Colonic mucosa (tissue), 4 donors: ENCODE measurements around the gene RFX3. TPM values are rescaled to one million over a fixed set of nuclear protein-coding genes. Genes with fewer than 3 reads are reported as not detected.

ENCODE experiments used
- DNase-seq: peaks from one replicate; pipeline ENCODE4 v3.0.0-alpha.2; 2020
- H3K27ac ChIP-seq: fragments of 200-600 bp; one replicate; pipeline ENCODE4 v1.8.0; 2021
- H3K27me3 ChIP-seq: fragments of 200-600 bp; one replicate; pipeline ENCODE4 v1.8.0; 2021
- H3K36me3 ChIP-seq: fragments of 200-600 bp; one replicate; pipeline ENCODE4 v1.8.0; 2021
- H3K4me1 ChIP-seq: fragments of 200-600 bp; one replicate; pipeline ENCODE4 v1.8.0; 2021; ENCODE audit warnings: mild to moderate bottlenecking
- H3K4me3 ChIP-seq: fragments of 200-600 bp; one replicate; pipeline ENCODE4 v1.8.0; 2021
- H3K9ac ChIP-seq, 2 donors: one replicate each; pipeline ENCODE4 v1.7.0; 2013; ENCODE audit warnings: control low read depth in 2 of 2, low read depth in 2 of 2, low read length in 2 of 2
- H3K9me3 ChIP-seq: fragments of 200-600 bp; one replicate; pipeline ENCODE4 v1.8.0; 2021
- intact Hi-C: fragments of 100-400 bp; cut with DNase I; formaldehyde crosslinking; loops from one replicate; pipeline ENCODE4 v1.14.1; 2022
- total RNA-seq, 2 donors: library from RNA; stranded (reverse); fragmentation: NEBNext Ultra II Directional in 1 of 2; extraction: Animal tissue kit (Norgen Biotek cat#: 25700) in 1 of 2; gene quantifications; one replicate each; pipeline ENCODE4 v1.2.1, GENCODE V29; 2021
- TF ChIP-seq, protein P1 (sequence below): fragments of 200-600 bp; IDR thresholded peaks from one replicate; pipeline ENCODE4 v1.8.0; 2022; ENCODE audit warnings: antibody characterized with exemption, mild to moderate bottlenecking
- donor health status: healthy.
- donor health status: DM: no; HTN: no; CAD: no.
- donor health status: DM: no; HTN: no; CAD: no.

Gene RFX3
- total RNA-seq, 2 donors from 2014 or later: 9.8 to 12.1 TPM

DNA sequence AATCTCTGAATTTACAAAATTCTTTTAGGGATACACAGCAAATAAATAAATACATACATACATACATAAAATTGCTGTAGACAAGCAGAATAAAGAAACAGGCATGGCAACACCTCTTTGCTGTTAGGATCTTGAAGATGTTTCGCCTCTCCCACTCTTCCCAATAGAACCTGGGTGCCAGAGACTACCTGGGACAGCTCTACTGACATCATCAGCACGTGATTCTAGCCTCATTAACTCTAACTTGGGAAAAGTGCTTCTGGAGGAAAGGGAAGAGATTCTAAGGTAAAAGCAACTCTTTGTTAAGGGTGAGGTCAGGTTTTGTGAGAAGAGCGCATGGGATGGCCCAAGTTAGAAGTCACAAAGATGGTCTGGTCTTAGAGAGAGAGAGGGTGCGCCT, 339.1 kb downstream of the RFX3 start:
- intact Hi-C loops: no loop called here
- Histone ChIP-seq H3K9ac (no peak overlapping the region), H3K27ac (no peak overlapping the region), H3K36me3 (no peaks in the 10 kb centered on the region), H3K27me3 (no peaks in the 10 kb centered on the region), H3K4me3 (no peak overlapping the region), H3K9me3 (no peaks in the 10 kb centered on the region), H3K4me1 (no peaks in the 10 kb centered on the region)
- no peak for DNase-seq
- TF ChIP-seq, protein P1, sequence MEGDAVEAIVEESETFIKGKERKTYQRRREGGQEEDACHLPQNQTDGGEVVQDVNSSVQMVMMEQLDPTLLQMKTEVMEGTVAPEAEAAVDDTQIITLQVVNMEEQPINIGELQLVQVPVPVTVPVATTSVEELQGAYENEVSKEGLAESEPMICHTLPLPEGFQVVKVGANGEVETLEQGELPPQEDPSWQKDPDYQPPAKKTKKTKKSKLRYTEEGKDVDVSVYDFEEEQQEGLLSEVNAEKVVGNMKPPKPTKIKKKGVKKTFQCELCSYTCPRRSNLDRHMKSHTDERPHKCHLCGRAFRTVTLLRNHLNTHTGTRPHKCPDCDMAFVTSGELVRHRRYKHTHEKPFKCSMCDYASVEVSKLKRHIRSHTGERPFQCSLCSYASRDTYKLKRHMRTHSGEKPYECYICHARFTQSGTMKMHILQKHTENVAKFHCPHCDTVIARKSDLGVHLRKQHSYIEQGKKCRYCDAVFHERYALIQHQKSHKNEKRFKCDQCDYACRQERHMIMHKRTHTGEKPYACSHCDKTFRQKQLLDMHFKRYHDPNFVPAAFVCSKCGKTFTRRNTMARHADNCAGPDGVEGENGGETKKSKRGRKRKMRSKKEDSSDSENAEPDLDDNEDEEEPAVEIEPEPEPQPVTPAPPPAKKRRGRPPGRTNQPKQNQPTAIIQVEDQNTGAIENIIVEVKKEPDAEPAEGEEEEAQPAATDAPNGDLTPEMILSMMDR: no peak

DNA sequence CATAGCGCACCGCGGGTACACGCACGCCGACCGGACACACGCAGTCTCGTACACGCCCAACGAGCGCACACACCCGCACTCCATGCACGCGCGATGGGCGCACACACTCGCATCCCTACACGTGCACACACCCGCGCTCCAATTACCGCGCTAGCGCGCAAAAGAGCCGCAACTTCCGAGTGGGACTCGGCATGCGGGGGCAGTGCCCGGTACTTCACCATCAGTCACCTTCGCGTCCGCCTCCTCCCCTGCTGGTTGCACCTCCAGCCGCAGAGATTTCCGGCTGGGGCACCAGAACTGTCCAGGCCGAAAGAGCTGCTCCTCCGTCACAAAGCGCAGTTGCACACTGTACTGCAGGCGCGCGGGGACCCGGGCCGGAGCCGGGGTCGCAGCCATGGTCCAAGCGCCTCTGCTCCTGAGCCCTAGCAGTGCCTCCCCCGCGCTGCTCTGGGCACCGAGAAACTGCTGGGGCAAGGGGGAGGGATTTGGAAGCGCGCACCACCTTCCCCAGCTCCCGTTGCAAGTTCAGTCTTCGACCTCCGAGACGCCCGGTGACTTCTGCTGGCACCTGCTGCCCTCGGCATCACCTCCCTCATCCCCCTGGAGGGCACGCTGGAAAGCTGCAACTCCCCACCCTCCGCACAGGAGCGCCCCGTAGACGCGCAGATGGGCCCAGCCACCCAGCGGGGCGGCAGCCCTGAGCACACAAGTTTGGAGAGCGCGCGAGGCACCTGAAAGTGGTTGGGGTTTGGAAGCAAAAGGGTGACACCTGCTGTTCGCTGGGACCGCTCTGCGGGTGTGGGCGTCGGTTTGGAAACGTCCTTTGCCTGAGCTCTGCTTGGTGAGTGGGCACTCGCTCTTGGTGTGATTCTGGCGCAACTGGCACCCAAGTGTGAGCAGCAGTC, 344.5 kb downstream of the RFX3 start:
- Histone ChIP-seq H3K36me3 (no peaks in the 10 kb centered on the region), H3K9ac (no peak overlapping the region), H3K4me3 (peak overlapping the region; percentile 29), H3K27ac (no peak overlapping the region), H3K9me3 (no peaks in the 10 kb centered on the region), H3K27me3 (peaks cover 7% of the 10 kb centered on the region), H3K4me1 (no peaks in the 10 kb centered on the region)
- DNase-seq: peak; percentile 71
- intact Hi-C loops: loop anchor here (5.0 kb wide), 2 partner anchors 309 to 324 kb away; no protein-coding TSS in a partner anchor
- TF ChIP-seq, protein P1: peak; percentile 28

DNA sequence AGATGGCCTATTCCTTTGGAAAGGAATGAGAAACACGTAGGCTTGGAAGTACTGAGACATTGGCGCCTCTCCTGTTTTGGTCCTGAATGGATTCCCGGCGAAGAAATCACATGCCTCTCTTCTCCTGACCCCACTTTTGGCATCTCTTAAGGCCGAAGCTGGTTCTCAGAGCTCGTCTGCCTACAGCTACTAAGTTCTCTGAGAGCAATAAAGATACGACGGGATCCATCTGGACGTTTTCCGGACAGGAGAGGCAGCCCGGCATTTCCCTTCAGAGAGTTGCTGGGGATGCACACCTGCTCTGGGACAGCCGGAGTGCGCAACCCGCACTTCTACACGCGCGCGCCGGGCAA, 345.1 kb downstream of the RFX3 start:
- Histone ChIP-seq H3K4me1 (no peaks in the 10 kb centered on the region), H3K4me3 (peak overlapping the region; percentile 29), H3K27ac (no peak overlapping the region), H3K9me3 (no peaks in the 10 kb centered on the region), H3K9ac (no peak overlapping the region), H3K27me3 (peaks cover 7% of the 10 kb centered on the region), H3K36me3 (no peaks in the 10 kb centered on the region)
- intact Hi-C loops: loop anchor here (5.0 kb wide), 2 partner anchors 308 to 323 kb away; no protein-coding TSS in a partner anchor
- TF ChIP-seq, protein P1: no peak
- no peak for DNase-seq

DNA sequence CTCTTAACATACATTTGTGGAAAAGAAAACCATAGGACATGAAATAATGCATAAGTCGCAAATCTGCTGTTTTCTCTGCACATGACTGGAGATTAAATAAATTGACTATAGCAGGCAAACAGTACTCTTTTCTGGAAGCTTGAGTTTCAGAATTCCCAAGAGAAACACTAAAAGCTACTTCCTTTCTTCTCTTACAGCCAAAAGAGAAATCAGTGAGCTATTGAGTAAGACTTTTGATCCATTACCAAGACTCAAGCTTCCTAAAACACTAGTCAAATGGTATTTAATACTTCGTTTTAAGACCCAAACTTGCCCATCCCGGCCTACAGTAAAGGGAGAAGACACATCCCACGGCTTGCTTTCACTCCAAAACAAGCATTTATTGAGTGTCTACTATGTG, 346.1 kb downstream of the RFX3 start:
- intact Hi-C loops: loop anchor here (5.0 kb wide), 2 partner anchors 307 to 322 kb away; no protein-coding TSS in a partner anchor
- TF ChIP-seq, protein P1: no peak
- peaks cover 7% of the 10 kb centered on the region for H3K27me3 ChIP-seq
- H3K9me3 ChIP-seq: no peaks in the 10 kb centered on the region
- H3K9ac ChIP-seq: no peak overlapping the region
- H3K27ac ChIP-seq: no peak overlapping the region
- no peaks in the 10 kb centered on the region for H3K4me1 ChIP-seq
- DNase-seq: no peak
- no peak overlapping the region for H3K4me3 ChIP-seq
- no peaks in the 10 kb centered on the region for H3K36me3 ChIP-seq

DNA sequence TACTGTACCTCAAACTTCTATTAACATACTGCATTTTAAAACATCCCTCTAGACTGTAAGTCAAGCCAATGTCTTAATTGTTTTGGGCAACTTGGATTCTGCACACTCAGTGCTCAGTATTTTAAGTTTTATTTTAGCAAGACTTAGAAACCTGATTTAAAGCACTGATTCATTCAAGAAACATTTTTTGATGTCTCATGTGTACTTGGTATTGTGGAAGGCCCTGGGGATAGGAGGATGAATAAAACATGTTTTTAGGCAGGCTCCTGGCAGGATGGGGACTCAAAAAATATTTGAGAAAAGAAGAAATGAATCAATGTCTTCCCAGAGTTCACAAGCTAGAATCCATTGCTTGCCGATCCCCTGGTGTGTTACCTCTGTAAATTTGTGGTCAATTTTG, 347.9 kb downstream of the RFX3 start:
- Histone ChIP-seq H3K9me3 (no peaks in the 10 kb centered on the region), H3K4me3 (no peak overlapping the region), H3K27me3 (peaks cover 7% of the 10 kb centered on the region), H3K27ac (no peak overlapping the region), H3K36me3 (no peaks in the 10 kb centered on the region), H3K9ac (no peak overlapping the region), H3K4me1 (no peaks in the 10 kb centered on the region)
- intact Hi-C loops: no loop called here
- no peak for DNase-seq
- TF ChIP-seq, protein P1: no peak
